Astrocyte (in vitro differentiated cells and primary cell): ENCODE measurements around the gene DAAM2. TPM values are rescaled to one million over a fixed set of nuclear protein-coding genes. Genes with fewer than 3 reads are reported as not detected.

ENCODE experiments used
- DNase-seq: peaks from one replicate; pipeline ENCODE4 v3.0.0-alpha.2; 2010; ENCODE audit warnings: low read depth
- FAIRE-seq: peaks from 2 replicates; lab custom pipeline; 2011; peaks lifted over from hg19 to GRCh38; lab: Jason Lieb, UNC
- H2AFZ ChIP-seq: 2 replicates; pipeline ENCODE4 v1.6.0; 2012; ENCODE audit warnings: low read depth, low read length, inconsistent platforms
- H3K27ac ChIP-seq: 2 replicates; pipeline ENCODE4 v1.5.1; 2011; ENCODE audit warnings: low read depth, low read length, inconsistent platforms
- H3K27me3 ChIP-seq: 2 replicates; pipeline ENCODE4 v1.6.0; 2011; ENCODE audit warnings: low read length, inconsistent platforms; ENCODE audit not compliant: insufficient read depth
- H3K36me3 ChIP-seq: 2 replicates; pipeline ENCODE4 v1.5.1; 2011; ENCODE audit warnings: low read length, inconsistent platforms; ENCODE audit not compliant: insufficient read depth
- H3K4me1 ChIP-seq: 2 replicates; pipeline ENCODE4 v1.5.1; 2011; ENCODE audit warnings: low read length, inconsistent platforms; ENCODE audit not compliant: insufficient read depth
- H3K4me2 ChIP-seq: 2 replicates; pipeline ENCODE4 v1.6.0; 2012; ENCODE audit warnings: low read length, inconsistent platforms
- H3K4me3 ChIP-seq: 2 replicates; pipeline ENCODE4 v1.5.1; 2011; ENCODE audit warnings: low read depth, mild to moderate bottlenecking, low read length, inconsistent platforms; ENCODE audit not compliant: insufficient read depth
- H3K79me2 ChIP-seq: 2 replicates; pipeline ENCODE4 v1.6.0; 2012; ENCODE audit warnings: mild to moderate bottlenecking, low read length, inconsistent platforms; ENCODE audit not compliant: insufficient read depth
- H3K9ac ChIP-seq: 2 replicates; pipeline ENCODE4 v1.6.0; 2012; ENCODE audit warnings: mild to moderate bottlenecking, low read length, inconsistent platforms
- H3K9me3 ChIP-seq: 2 replicates; pipeline ENCODE4 v1.5.1; 2012; ENCODE audit warnings: low read depth, mild to moderate bottlenecking, low read length, inconsistent platforms; ENCODE audit not compliant: insufficient read depth
- H4K20me1 ChIP-seq: 2 replicates; pipeline ENCODE4 v1.6.0; 2012; ENCODE audit warnings: low read length, inconsistent platforms; ENCODE audit not compliant: insufficient read depth
- H3K27ac Mint-ChIP-seq: one replicate; pipeline ENCODE4 v1.8.0; 2021; ENCODE audit warnings: mild to moderate bottlenecking, mixed read lengths; ENCODE audit not compliant: unreplicated experiment
- H3K27me3 Mint-ChIP-seq: one replicate; pipeline ENCODE4 v1.8.0; 2021; ENCODE audit warnings: low read depth, mixed read lengths; ENCODE audit not compliant: unreplicated experiment
- H3K36me3 Mint-ChIP-seq: one replicate; pipeline ENCODE4 v1.8.0; 2021; ENCODE audit warnings: low read depth, mixed read lengths; ENCODE audit not compliant: unreplicated experiment
- H3K4me1 Mint-ChIP-seq: one replicate; pipeline ENCODE4 v1.8.0; 2021; ENCODE audit warnings: low read depth, mixed read lengths; ENCODE audit not compliant: unreplicated experiment
- H3K4me3 Mint-ChIP-seq: one replicate; pipeline ENCODE4 v1.8.0; 2021; ENCODE audit warnings: mild to moderate bottlenecking, moderate library complexity, mixed read lengths; ENCODE audit not compliant: unreplicated experiment
- H3K9me3 Mint-ChIP-seq: one replicate; pipeline ENCODE4 v1.8.0; 2021; ENCODE audit warnings: mild to moderate bottlenecking, mixed read lengths; ENCODE audit not compliant: unreplicated experiment
- EZH2 ChIP-seq: IDR thresholded peaks from 2 replicates; pipeline ENCODE4 v1.6.1; 2012; ENCODE audit warnings: mild to moderate bottlenecking, low read length, inconsistent platforms; ENCODE audit not compliant: insufficient read depth
- total RNA-seq: library from RNA; stranded (reverse); gene quantifications from 2 replicates; pipeline ENCODE4 v1.2.1, GENCODE V29; 2021
- TF ChIP-seq, protein P1 (sequence below): IDR thresholded peaks from 2 replicates; pipeline ENCODE4 v1.5.1; 2011; ENCODE audit warnings: low read depth, mild to moderate bottlenecking, inconsistent platforms, low read length, moderate library complexity; ENCODE audit not compliant: insufficient read depth

Gene DAAM2
- total RNA-seq, 1 donor from 2014 or later, result 38.4 TPM

DNA sequence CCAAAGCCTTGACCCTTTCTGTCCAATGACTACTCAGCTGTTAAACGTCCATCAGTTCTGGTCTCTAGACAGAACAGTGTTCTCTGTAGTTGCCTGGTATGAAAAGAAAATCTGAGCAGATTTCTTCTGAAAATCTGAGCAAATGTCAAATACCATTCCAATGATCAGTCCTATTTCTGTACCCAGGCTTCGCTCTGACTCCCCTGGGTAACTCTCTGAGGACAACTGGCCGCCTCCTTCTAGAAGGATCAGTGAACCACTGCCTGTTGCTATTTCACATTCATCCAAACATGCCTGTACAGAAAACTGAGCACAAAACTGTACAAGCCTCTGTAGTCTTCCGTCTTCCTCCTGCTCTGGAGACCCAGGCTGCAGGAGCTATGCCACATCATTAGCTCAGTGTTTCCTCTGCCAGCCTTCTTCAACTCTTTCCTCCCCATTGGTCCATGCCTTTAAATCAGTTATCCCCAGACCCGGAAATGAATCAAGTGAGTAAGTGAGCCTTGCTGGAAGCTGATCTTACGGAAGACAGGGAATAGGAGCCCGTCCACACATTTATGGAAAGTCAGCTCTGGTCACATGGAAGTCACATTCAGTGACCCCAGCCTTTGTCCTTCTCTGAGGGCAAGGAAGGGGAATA, 63.3 kb downstream of the DAAM2 start:
- Mint-ChIP-seq H3K27me3 (no peaks in the 10 kb centered on the region), H3K9me3 (peaks cover 2% of the 10 kb centered on the region), H3K36me3 (peaks cover 48% of the 10 kb centered on the region), H3K27ac (peak overlapping the region; percentile 42), H3K4me1 (peaks cover 27% of the 10 kb centered on the region), H3K4me3 (no peak overlapping the region)
- H2AFZ ChIP-seq, result no peak overlapping the region
- no peak overlapping the region for H3K9ac ChIP-seq
- H4K20me1 ChIP-seq, result no peaks in the 10 kb centered on the region
- TF ChIP-seq, protein P1, sequence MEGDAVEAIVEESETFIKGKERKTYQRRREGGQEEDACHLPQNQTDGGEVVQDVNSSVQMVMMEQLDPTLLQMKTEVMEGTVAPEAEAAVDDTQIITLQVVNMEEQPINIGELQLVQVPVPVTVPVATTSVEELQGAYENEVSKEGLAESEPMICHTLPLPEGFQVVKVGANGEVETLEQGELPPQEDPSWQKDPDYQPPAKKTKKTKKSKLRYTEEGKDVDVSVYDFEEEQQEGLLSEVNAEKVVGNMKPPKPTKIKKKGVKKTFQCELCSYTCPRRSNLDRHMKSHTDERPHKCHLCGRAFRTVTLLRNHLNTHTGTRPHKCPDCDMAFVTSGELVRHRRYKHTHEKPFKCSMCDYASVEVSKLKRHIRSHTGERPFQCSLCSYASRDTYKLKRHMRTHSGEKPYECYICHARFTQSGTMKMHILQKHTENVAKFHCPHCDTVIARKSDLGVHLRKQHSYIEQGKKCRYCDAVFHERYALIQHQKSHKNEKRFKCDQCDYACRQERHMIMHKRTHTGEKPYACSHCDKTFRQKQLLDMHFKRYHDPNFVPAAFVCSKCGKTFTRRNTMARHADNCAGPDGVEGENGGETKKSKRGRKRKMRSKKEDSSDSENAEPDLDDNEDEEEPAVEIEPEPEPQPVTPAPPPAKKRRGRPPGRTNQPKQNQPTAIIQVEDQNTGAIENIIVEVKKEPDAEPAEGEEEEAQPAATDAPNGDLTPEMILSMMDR, result no peak
- no peak for TF ChIP-seq EZH2
- no peaks in the 10 kb centered on the region for H3K79me2 ChIP-seq
- no peaks in the 10 kb centered on the region for H3K9me3 ChIP-seq
- no peak overlapping the region for H3K27ac ChIP-seq
- H3K36me3 ChIP-seq, result peaks cover 3% of the 10 kb centered on the region
- H3K4me2 ChIP-seq, result peak overlapping the region; percentile 13
- H3K27me3 ChIP-seq, result no peaks in the 10 kb centered on the region
- H3K4me1 ChIP-seq, result peaks cover 4% of the 10 kb centered on the region
- no peak for DNase-seq
- H3K4me3 ChIP-seq, result no peak overlapping the region
- FAIRE-seq, result no peak

DNA sequence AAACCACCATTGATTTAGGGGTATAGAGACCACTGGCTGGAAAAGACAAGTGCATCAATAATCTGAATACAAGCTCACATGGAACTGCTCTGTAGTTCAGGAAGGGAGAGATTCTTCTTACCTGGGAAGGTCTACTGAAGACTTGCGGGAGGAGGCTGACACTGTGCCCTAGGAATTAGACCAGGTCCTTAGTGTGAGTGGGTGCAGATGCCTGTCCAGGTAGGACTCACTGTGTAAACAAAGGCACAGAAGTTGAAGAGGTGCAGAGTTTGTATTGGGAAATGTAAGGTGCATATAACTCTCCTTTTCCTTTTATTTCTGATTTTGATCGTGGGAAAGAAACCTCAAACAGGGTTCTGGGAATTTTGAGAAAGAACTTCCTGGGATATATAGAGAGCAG, 66.8 kb downstream of the DAAM2 start:
- Histone ChIP-seq H3K27me3 (no peaks in the 10 kb centered on the region), H3K4me1 (peaks cover 4% of the 10 kb centered on the region), H3K9me3 (no peaks in the 10 kb centered on the region), H3K36me3 (peaks cover 3% of the 10 kb centered on the region), H3K9ac (no peak overlapping the region), H3K4me2 (no peak overlapping the region), H3K27ac (no peak overlapping the region), H2AFZ (no peak overlapping the region), H3K4me3 (no peak overlapping the region), H4K20me1 (no peaks in the 10 kb centered on the region), H3K79me2 (no peaks in the 10 kb centered on the region)
- TF ChIP-seq, protein P1, result no peak
- TF ChIP-seq EZH2, result no peak
- Mint-ChIP-seq H3K4me1 (peaks cover 12% of the 10 kb centered on the region), H3K27ac (no peak overlapping the region), H3K36me3 (peaks cover 53% of the 10 kb centered on the region), H3K9me3 (no peaks in the 10 kb centered on the region), H3K4me3 (no peak overlapping the region), H3K27me3 (no peaks in the 10 kb centered on the region)
- DNase-seq (no peak), FAIRE-seq (no peak)

DNA sequence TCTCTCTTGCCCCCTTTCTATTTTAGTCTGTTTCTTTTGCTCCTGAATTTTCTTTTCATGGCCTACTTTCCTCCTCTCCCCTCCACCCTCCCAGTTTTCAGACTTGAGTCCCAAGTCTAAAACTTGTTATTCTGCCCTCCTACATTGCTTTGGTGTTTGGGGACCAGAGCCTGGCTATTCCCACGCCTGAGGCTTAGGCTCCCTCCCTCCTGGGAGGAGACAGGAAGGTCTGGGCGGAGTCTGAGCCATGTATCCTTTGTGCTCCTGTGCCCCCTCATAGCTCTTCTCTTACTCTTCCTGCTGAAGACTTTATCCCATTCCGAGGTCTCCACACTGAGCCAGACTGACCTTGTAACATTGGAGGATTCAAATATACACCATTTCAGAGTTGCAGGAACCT, 69.5 kb downstream of the DAAM2 start:
- DNase-seq (no peak), FAIRE-seq (no peak)
- Histone ChIP-seq H3K27ac (no peak overlapping the region), H3K4me2 (no peak overlapping the region), H2AFZ (no peak overlapping the region), H3K4me3 (no peak overlapping the region), H4K20me1 (no peaks in the 10 kb centered on the region), H3K9ac (no peak overlapping the region), H3K36me3 (peaks cover 3% of the 10 kb centered on the region), H3K79me2 (no peaks in the 10 kb centered on the region), H3K27me3 (no peaks in the 10 kb centered on the region), H3K9me3 (no peaks in the 10 kb centered on the region), H3K4me1 (no peaks in the 10 kb centered on the region)
- H3K27ac Mint-ChIP-seq, result no peak overlapping the region
- TF ChIP-seq EZH2, result no peak
- TF ChIP-seq, protein P1, result no peak
- H3K4me1 Mint-ChIP-seq, result no peaks in the 10 kb centered on the region
- H3K9me3 Mint-ChIP-seq, result no peaks in the 10 kb centered on the region
- peaks cover 48% of the 10 kb centered on the region for H3K36me3 Mint-ChIP-seq
- H3K27me3 Mint-ChIP-seq, result no peaks in the 10 kb centered on the region
- no peak overlapping the region for H3K4me3 Mint-ChIP-seq
